SK-N-SH (cell line): ENCODE results near the gene CD160. TPM values are rescaled to one million over a fixed set of nuclear protein-coding genes. Genes with fewer than 3 reads are reported as not detected.
A peak's percentile ranks its signal among the peaks of the same experiment; 100 is the strongest.

ENCODE experiments used
- CTCF ChIA-PET: fragments of 300-600, 350-600 bp; formaldehyde crosslinking; extraction: SDS; loops from one replicate; lab custom pipeline; 2021; lab: Yijun Ruan, JAX
- POLR2A ChIA-PET: fragments of 350-600 bp; sonication (Branson Sonifier 250); formaldehyde crosslinking; extraction: SDS; loops from one replicate; lab custom pipeline; 2020; ENCODE audit warnings: antibody characterized with exemption, inconsistent platforms; lab: Yijun Ruan, JAX
- DNase-seq: peaks from one replicate; pipeline ENCODE4 v3.0.0; 2012
- H2AFZ ChIP-seq: fragments of 200-600 bp; sonication (generic); 2 replicates; pipeline ENCODE4 v1.8.1; 2016; ENCODE audit warnings: antibody characterized with exemption, mild to moderate bottlenecking, low read depth
- H3F3A ChIP-seq: fragments of 200-600 bp; sonication (generic); replicated peaks from 2 replicates; pipeline ENCODE3; 2016; ENCODE audit warnings: antibody characterized with exemption, mild to moderate bottlenecking; ENCODE audit not compliant: insufficient read depth
- H3K27ac ChIP-seq, 2 experiments: fragments of 200-500 bp in 1 of 2; fragments of 200-600 bp in 1 of 2; sonication (Bioruptor generic) in 1 of 2; sonication (generic), shearing (Covaris generic) in 1 of 2; 2 replicates each; pipeline versions ENCODE4 v1.5.1 to v1.6.1; 2014 to 2016; ENCODE audit warnings: low read depth in 2 of 2, inconsistent platforms in 1 of 2, low read length in 1 of 2, mild to moderate bottlenecking in 1 of 2, mixed read lengths in 1 of 2
- H3K27me3 ChIP-seq: fragments of 200-600 bp; sonication (generic), shearing (Covaris generic); 2 replicates; pipeline ENCODE4 v1.6.1; 2016; ENCODE audit warnings: mixed run types; ENCODE audit not compliant: insufficient read depth
- H3K36me3 ChIP-seq, 2 experiments: fragments of 200-500 bp in 1 of 2; fragments of 200-600 bp in 1 of 2; sonication (Bioruptor generic) in 1 of 2; sonication (generic) in 1 of 2; replicated peaks in 1 of 2; 2 replicates each; pipeline versions ENCODE3 to v1.5.1; 2014 to 2016; ENCODE audit warnings: low read length in 1 of 2, mild to moderate bottlenecking in 1 of 2; ENCODE audit not compliant: insufficient read depth in 2 of 2, control insufficient read depth in 1 of 2
- H3K4me1 ChIP-seq, 2 experiments: fragments of 200-500 bp in 1 of 2; fragments of 200-600 bp in 1 of 2; sonication (Bioruptor generic) in 1 of 2; sonication (generic), shearing (Covaris generic) in 1 of 2; 2 replicates each; pipeline versions ENCODE4 v1.5.1 to v1.6.1; 2014 to 2016; ENCODE audit warnings: low read depth in 1 of 2, low read length in 1 of 2, mixed run types in 1 of 2; ENCODE audit not compliant: insufficient read depth in 2 of 2, control insufficient read depth in 1 of 2
- H3K4me2 ChIP-seq: fragments of 200-600 bp; sonication (generic), shearing (Covaris generic); 2 replicates; pipeline ENCODE4 v1.6.1; 2017; ENCODE audit warnings: mixed run types
- H3K4me3 ChIP-seq, 2 experiments: fragments of 200-500 bp in 1 of 2; fragments of 200-600 bp in 1 of 2; sonication (Bioruptor generic) in 1 of 2; sonication (generic), shearing (Covaris generic) in 1 of 2; 2 replicates each; pipeline versions ENCODE4 v1.5.1 to v1.8.1; 2014 to 2016; ENCODE audit warnings: low read depth in 2 of 2, inconsistent platforms in 1 of 2, low read length in 1 of 2, mild to moderate bottlenecking in 1 of 2, mixed read lengths in 1 of 2, moderate library complexity in 1 of 2
- H3K79me2 ChIP-seq: fragments of 200-600 bp; sonication (generic); 2 replicates; pipeline ENCODE4 v1.8.1; 2017; ENCODE audit warnings: mild to moderate bottlenecking; ENCODE audit not compliant: insufficient read depth
- H3K9ac ChIP-seq: fragments of 200-600 bp; sonication (generic); 2 replicates; pipeline ENCODE4 v1.6.1; 2017; ENCODE audit warnings: mixed run types
- H3K9me2 ChIP-seq: fragments of 200-600 bp; sonication (generic); 2 replicates; pipeline ENCODE4 v1.6.1; 2017; ENCODE audit warnings: mixed run types
- H3K9me3 ChIP-seq: fragments of 200-600 bp; sonication (generic); 2 replicates; pipeline ENCODE4 v1.6.1; 2017; ENCODE audit warnings: mixed run types, mild to moderate bottlenecking, moderate library complexity
- H4K20me1 ChIP-seq: fragments of 200-600 bp; sonication (generic); 2 replicates; pipeline ENCODE4 v1.6.1; 2017; ENCODE audit warnings: mild to moderate bottlenecking, mixed run types; ENCODE audit not compliant: insufficient read depth
- CHD2 ChIP-seq: fragments of 150-350 bp; IDR thresholded peaks from 2 replicates; pipeline ENCODE4 v1.6.1; 2018; ENCODE audit warnings: low read length; ENCODE audit not compliant: partially characterized antibody
- ELF1 ChIP-seq: IDR thresholded peaks from 2 replicates; pipeline ENCODE4 v1.4.0; 2012
- EP300 ChIP-seq, 2 experiments: IDR thresholded peaks; 2 replicates each; pipeline versions ENCODE4 v1.4.0 to v1.6.1; 2012; ENCODE audit warnings: borderline replicate concordance in 1 of 2, low read depth in 1 of 2, low read length in 1 of 2
- FOSL2 ChIP-seq: IDR thresholded peaks from 2 replicates; pipeline ENCODE4 v1.4.0; 2012; ENCODE audit warnings: low read depth, mild to moderate bottlenecking, moderate library complexity, borderline replicate concordance
- FOXM1 ChIP-seq: IDR thresholded peaks from 2 replicates; pipeline ENCODE4 v1.4.0; 2012; ENCODE audit warnings: low read depth, mild to moderate bottlenecking
- GABPA ChIP-seq: IDR thresholded peaks from 2 replicates; pipeline ENCODE4 v1.4.0; 2012; ENCODE audit warnings: low read depth, mild to moderate bottlenecking
- GATA2 ChIP-seq: sonication (generic); formaldehyde crosslinking; IDR thresholded peaks from 2 replicates; pipeline ENCODE4 v1.5.0; 2020; ENCODE audit warnings: mild to moderate bottlenecking, missing genetic modification reagents
- JUND ChIP-seq: IDR thresholded peaks from 2 replicates; pipeline ENCODE4 v1.4.0; 2012
- MEF2A ChIP-seq: IDR thresholded peaks from 2 replicates; pipeline ENCODE4 v1.4.0; 2012; ENCODE audit warnings: low read depth, borderline replicate concordance
- POLR2AphosphoS5 ChIP-seq: IDR thresholded peaks from 2 replicates; pipeline ENCODE4 v1.6.1; 2012; ENCODE audit warnings: low read depth, low read length
- RFX5 ChIP-seq: IDR thresholded peaks from 2 replicates; pipeline ENCODE4 v1.6.1; 2012; ENCODE audit warnings: mild to moderate bottlenecking, improper control_type of control experiment, low read length
- RXRA ChIP-seq: IDR thresholded peaks from 2 replicates; pipeline ENCODE4 v1.4.0; 2012; ENCODE audit warnings: low read depth, mild to moderate bottlenecking, borderline replicate concordance
- SMC3 ChIP-seq: IDR thresholded peaks from 2 replicates; pipeline ENCODE4 v1.6.1; 2012; ENCODE audit warnings: low read depth, low read length, improper control_type of control experiment
- TCF12 ChIP-seq: IDR thresholded peaks from 2 replicates; pipeline ENCODE4 v1.4.0; 2012
- TEAD4 ChIP-seq: IDR thresholded peaks from 2 replicates; pipeline ENCODE4 v1.4.0; 2012; ENCODE audit warnings: mild to moderate bottlenecking, borderline replicate concordance; ENCODE audit not compliant: insufficient read depth
- WGBS: methylation state at CpG from one replicate; pipeline ENCODE4 v1.1.6; 2017; ENCODE audit warnings: low lambda C conversion rate; 5-methylcytosine and 5-hydroxymethylcytosine counted together
- polyA plus RNA-seq, 3 experiments: library from polyadenylated mRNA; depleted of rRNA; stranded (reverse); fragments of >200 nt; gene quantifications; 2 replicates each; pipeline ENCODE4 v1.2.3, GENCODE V29; 2012
- TF ChIP-seq, protein P1 (sequence below): IDR thresholded peaks from 2 replicates; pipeline ENCODE4; 2012
- TF ChIP-seq, protein P2 (sequence below): IDR thresholded peaks from 2 replicates; pipeline ENCODE4 v1.4.0; 2012; ENCODE audit warnings: low read depth, borderline replicate concordance
- TF ChIP-seq, protein P3 (sequence below): fragments of 150-350 bp; IDR thresholded peaks from 2 replicates; pipeline ENCODE4 v1.6.1; 2016; ENCODE audit warnings: mild to moderate bottlenecking, low read depth, low read length
- TF ChIP-seq, protein P4 (sequence below): fragments of 200-600 bp; sonication (generic); IDR thresholded peaks from 2 replicates; pipeline ENCODE4 v1.6.1; 2017; ENCODE audit warnings: antibody characterized with exemption, mild to moderate bottlenecking, moderate library complexity

The CD160 gene
- polyA plus RNA-seq, 1 of the 3 experiments (the other 2 are of a cell fraction) = not detected

DNA sequence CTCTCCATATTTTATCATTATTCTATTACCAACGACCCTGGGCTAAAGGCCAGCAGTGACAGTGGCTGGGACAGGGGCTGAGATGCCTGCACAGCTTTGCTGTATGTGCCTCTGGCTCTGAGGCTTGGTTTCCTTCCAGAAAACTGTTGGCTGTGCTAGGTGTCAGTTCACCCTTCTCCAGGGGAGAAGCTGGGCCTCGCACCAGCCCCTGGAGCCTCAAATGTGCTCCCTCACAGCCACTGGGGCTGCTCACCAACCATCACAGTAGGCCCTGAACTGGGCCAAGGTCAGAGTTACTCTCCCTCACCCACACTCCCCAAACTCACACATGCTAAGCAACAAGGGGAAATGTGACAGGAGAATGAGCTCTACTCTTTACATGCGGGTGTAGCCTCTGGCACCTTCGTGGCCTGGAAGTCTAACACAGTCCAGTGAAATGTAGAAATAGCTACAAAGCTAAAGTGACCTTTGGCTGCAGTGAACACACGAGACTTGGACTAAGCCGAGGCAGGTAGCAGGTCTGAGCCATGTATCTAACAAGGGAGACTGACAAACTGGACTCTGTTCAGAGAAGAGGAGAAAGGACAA, 4.7 kb upstream of the CD160 start:
- Histone ChIP-seq H3K4me3 (no peak overlapping the region), H3K4me2 (no peak overlapping the region), H3F3A (no peaks in the 10 kb centered on the region), H3K9me2 (no peaks in the 10 kb centered on the region), H2AFZ (no peak overlapping the region), H3K4me1 (peaks cover 0 to 15% of the 10 kb centered on the region in 2 experiments; a peak in 1 of 4 replicates), H4K20me1 (no peaks in the 10 kb centered on the region)
- TF ChIP-seq GATA2 (CRISPR knock-in tag) (no peak), FOSL2 (no peak), FOXM1 (no peak), JUND (no peak), RXRA (no peak), MEF2A (no peak), TCF12 (no peak)
- TF ChIP-seq, protein P1, sequence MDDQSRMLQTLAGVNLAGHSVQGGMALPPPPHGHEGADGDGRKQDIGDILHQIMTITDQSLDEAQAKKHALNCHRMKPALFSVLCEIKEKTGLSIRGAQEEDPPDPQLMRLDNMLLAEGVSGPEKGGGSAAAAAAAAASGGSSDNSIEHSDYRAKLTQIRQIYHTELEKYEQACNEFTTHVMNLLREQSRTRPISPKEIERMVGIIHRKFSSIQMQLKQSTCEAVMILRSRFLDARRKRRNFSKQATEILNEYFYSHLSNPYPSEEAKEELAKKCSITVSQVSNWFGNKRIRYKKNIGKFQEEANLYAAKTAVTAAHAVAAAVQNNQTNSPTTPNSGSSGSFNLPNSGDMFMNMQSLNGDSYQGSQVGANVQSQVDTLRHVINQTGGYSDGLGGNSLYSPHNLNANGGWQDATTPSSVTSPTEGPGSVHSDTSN = no peak
- TF ChIP-seq, all 33 proteins: peak for 0
- H3K27me3 ChIP-seq = no peaks in the 10 kb centered on the region
- DNase-seq = no peak
- no peak overlapping the region for H3K27ac ChIP-seq
- H3K79me2 ChIP-seq = no peaks in the 10 kb centered on the region
- ChIA-PET CTCF (no interaction called here), POLR2A (no interaction called here)
- H3K36me3 ChIP-seq = no peaks in the 10 kb centered on the region
- H3K9ac ChIP-seq = no peak overlapping the region
- H3K9me3 ChIP-seq = no peaks in the 10 kb centered on the region
- 74% methylated on average over 6 of the region's 6 CpGs for WGBS

DNA sequence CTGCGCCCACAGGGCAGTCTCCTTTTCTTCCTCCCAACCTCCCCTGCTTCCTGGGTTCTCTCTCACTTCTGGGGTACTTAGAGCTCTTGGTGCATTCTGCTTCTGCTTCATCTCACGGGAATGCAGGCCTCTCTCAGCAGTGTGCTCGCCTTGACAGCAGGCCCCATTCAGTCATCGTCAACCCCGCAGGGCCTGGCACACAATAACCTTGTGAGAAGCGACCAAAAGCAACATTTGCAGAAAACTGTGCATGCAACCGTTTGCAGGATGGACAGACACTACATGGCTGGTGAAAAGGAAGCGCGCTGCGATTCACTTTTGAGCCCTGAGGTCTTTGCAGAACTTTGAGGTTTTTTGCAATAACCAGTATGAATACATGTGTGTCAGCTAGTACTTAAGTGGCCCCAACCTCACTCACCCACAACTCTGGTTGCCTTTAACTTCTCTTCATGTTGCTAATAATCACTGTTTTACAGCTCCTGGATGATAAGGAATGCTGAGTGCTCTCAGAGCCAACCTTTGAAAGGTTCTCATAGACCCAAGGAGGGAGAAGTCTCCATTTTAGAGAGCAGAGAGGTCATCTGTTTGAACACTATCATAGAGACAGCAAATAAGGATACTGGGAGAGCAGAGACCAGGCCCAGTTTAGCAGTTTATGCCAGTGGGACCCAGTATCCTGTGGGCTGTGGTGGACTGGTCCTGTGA, 2.5 kb upstream of the CD160 start:
- Histone ChIP-seq H3K27ac (peak overlapping the region in 1 of 2 experiments; percentile 47; a peak in 2 of 4 replicates), H3K9me3 (no peaks in the 10 kb centered on the region), H3K27me3 (no peaks in the 10 kb centered on the region), H3K4me3 (no peak overlapping the region), H2AFZ (no peak overlapping the region), H3K4me1 (peaks cover 0 to 25% of the 10 kb centered on the region in 2 experiments; a peak in 1 of 4 replicates), H3F3A (no peaks in the 10 kb centered on the region), H4K20me1 (no peaks in the 10 kb centered on the region), H3K4me2 (no peak overlapping the region), H3K79me2 (no peaks in the 10 kb centered on the region), H3K9ac (no peak overlapping the region), H3K9me2 (no peaks in the 10 kb centered on the region), H3K36me3 (no peaks in the 10 kb centered on the region)
- ChIA-PET POLR2A (no interaction called here), CTCF (no interaction called here)
- no peak for DNase-seq
- 74% methylated on average over 10 of the region's 10 CpGs for WGBS
- TF ChIP-seq GABPA (no peak), CHD2 (no peak), FOXM1 (no peak), TEAD4 (no peak), RFX5 (no peak), EP300 (IDR thresholded peaks at IDR 0.05; ENCODE audit: borderline replicate concordance in 1 of 2, low read depth in 1 of 2, low read length in 1 of 2) (no peak), RXRA (no peak), TCF12 (no peak), ELF1 (no peak), POLR2AphosphoS5 (no peak), SMC3 (no peak)
- TF ChIP-seq, protein P2, sequence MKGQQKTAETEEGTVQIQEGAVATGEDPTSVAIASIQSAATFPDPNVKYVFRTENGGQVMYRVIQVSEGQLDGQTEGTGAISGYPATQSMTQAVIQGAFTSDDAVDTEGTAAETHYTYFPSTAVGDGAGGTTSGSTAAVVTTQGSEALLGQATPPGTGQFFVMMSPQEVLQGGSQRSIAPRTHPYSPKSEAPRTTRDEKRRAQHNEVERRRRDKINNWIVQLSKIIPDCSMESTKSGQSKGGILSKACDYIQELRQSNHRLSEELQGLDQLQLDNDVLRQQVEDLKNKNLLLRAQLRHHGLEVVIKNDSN = no peak
- TF ChIP-seq, protein P3, sequence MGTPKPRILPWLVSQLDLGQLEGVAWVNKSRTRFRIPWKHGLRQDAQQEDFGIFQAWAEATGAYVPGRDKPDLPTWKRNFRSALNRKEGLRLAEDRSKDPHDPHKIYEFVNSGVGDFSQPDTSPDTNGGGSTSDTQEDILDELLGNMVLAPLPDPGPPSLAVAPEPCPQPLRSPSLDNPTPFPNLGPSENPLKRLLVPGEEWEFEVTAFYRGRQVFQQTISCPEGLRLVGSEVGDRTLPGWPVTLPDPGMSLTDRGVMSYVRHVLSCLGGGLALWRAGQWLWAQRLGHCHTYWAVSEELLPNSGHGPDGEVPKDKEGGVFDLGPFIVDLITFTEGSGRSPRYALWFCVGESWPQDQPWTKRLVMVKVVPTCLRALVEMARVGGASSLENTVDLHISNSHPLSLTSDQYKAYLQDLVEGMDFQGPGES = no peak
- TF ChIP-seq, protein P4, sequence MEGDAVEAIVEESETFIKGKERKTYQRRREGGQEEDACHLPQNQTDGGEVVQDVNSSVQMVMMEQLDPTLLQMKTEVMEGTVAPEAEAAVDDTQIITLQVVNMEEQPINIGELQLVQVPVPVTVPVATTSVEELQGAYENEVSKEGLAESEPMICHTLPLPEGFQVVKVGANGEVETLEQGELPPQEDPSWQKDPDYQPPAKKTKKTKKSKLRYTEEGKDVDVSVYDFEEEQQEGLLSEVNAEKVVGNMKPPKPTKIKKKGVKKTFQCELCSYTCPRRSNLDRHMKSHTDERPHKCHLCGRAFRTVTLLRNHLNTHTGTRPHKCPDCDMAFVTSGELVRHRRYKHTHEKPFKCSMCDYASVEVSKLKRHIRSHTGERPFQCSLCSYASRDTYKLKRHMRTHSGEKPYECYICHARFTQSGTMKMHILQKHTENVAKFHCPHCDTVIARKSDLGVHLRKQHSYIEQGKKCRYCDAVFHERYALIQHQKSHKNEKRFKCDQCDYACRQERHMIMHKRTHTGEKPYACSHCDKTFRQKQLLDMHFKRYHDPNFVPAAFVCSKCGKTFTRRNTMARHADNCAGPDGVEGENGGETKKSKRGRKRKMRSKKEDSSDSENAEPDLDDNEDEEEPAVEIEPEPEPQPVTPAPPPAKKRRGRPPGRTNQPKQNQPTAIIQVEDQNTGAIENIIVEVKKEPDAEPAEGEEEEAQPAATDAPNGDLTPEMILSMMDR = no peak
